H1 (cell line): Measurements from ENCODE around the gene IL19. TPM values are rescaled to one million over a fixed set of nuclear protein-coding genes. Genes with fewer than 3 reads are reported as not detected.

Experiments used
- CTCF ChIA-PET: fragments of 300-600 bp; sonication (Branson Sonifier 250); formaldehyde crosslinking; loops from one replicate; lab custom pipeline; 2021; ENCODE audit not compliant: partially characterized antibody; lab: Charles Lee
- POLR2A ChIA-PET: fragments of 300-600 bp; sonication (Branson Sonifier 250); formaldehyde crosslinking; loops from one replicate; lab custom pipeline; 2021; ENCODE audit warnings: inconsistent platforms; ENCODE audit not compliant: partially characterized antibody; lab: Charles Lee
- DNase-seq, 2 experiments: peaks; one replicate each; pipeline versions ENCODE4 v3.0.0 to v3.0.0-alpha.2; 2010 to 2022; ENCODE audit warnings: low spot score in 2 of 2, low read depth in 1 of 2, mixed read lengths in 1 of 2
- FAIRE-seq: peaks from 2 replicates; lab custom pipeline; 2011; peaks lifted over from hg19 to GRCh38; lab: Jason Lieb, UNC
- H2AFZ ChIP-seq: 2 replicates; pipeline ENCODE4 v1.8.1; 2012; ENCODE audit warnings: low read length, inconsistent platforms
- H2AK5ac ChIP-seq: 2 replicates; pipeline ENCODE4 v1.6.1; 2013; ENCODE audit warnings: low read depth, low read length
- H2BK120ac ChIP-seq: replicated peaks from 2 replicates; pipeline ENCODE3; 2013; ENCODE audit warnings: low read depth, low read length, inconsistent platforms
- H2BK12ac ChIP-seq: 2 replicates; pipeline ENCODE4 v1.6.1; 2013; ENCODE audit warnings: low read depth, low read length
- H2BK15ac ChIP-seq: 2 replicates; pipeline ENCODE4 v1.6.1; 2013; ENCODE audit warnings: low read length
- H2BK20ac ChIP-seq: 2 replicates; pipeline ENCODE4 v1.6.1; 2013; ENCODE audit warnings: low read length
- H2BK5ac ChIP-seq: 2 replicates; pipeline ENCODE4 v1.6.1; 2013; ENCODE audit warnings: low read depth, low read length
- H3K14ac ChIP-seq: 2 replicates; pipeline ENCODE4 v1.6.1; 2013; ENCODE audit warnings: inconsistent platforms; ENCODE audit not compliant: insufficient read length
- H3K18ac ChIP-seq: 2 replicates; pipeline ENCODE4 v1.6.1; 2013; ENCODE audit warnings: low read length; ENCODE audit errors: extremely low read depth
- H3K23ac ChIP-seq: 2 replicates; pipeline ENCODE4 v1.6.1; 2013; ENCODE audit warnings: inconsistent platforms; ENCODE audit not compliant: insufficient read length
- H3K23me2 ChIP-seq: 2 replicates; pipeline ENCODE4 v1.6.1; 2013; ENCODE audit warnings: low read depth, low read length
- H3K27ac ChIP-seq: 2 replicates; pipeline ENCODE4 v1.6.1; 2011; ENCODE audit warnings: low read depth, low read length, inconsistent platforms
- H3K27me3 ChIP-seq, 4 experiments: replicated peaks in 1 of 4; 1 replicate in 1 of 4; 2 replicates in 3 of 4; pipeline versions ENCODE4 v1.6.1 to v1.8.1; 2011 to 2013; ENCODE audit warnings: low read length in 3 of 4, mild to moderate bottlenecking in 3 of 4, inconsistent platforms in 2 of 4, mixed read lengths in 2 of 4, moderate library complexity in 1 of 4; ENCODE audit not compliant: control insufficient read depth in 3 of 4, insufficient read depth in 3 of 4; ENCODE audit errors: extremely low read depth in 1 of 4
- H3K36me3 ChIP-seq, 4 experiments: 2 replicates each; pipeline versions ENCODE4 v1.6.1 to v1.8.1; 2011 to 2013; ENCODE audit warnings: mild to moderate bottlenecking in 4 of 4, low read length in 3 of 4, moderate library complexity in 2 of 4, control low read depth in 1 of 4, inconsistent platforms in 1 of 4; ENCODE audit not compliant: insufficient read depth in 4 of 4, control insufficient read depth in 2 of 4
- H3K4ac ChIP-seq: replicated peaks from 2 replicates; pipeline ENCODE3; 2013; ENCODE audit warnings: low read length, low read depth, mixed read lengths, inconsistent platforms; ENCODE audit not compliant: insufficient read length
- H3K4me1 ChIP-seq, 4 experiments: replicated peaks in 1 of 4; 1 replicate in 1 of 4; 2 replicates in 3 of 4; pipeline versions ENCODE4 v1.6.1 to v1.8.1; 2011 to 2013; ENCODE audit warnings: low read length in 3 of 4, inconsistent platforms in 2 of 4, mixed read lengths in 1 of 4; ENCODE audit not compliant: insufficient read depth in 4 of 4, control insufficient read depth in 3 of 4
- H3K4me2 ChIP-seq, 2 experiments: 2 replicates each; pipeline versions ENCODE4 v1.6.1 to v1.8.1; 2011 to 2013; ENCODE audit warnings: low read depth in 2 of 2, low read length in 2 of 2, control low read depth in 1 of 2, inconsistent platforms in 1 of 2, mild to moderate bottlenecking in 1 of 2; ENCODE audit not compliant: insufficient read depth in 1 of 2
- H3K4me3 ChIP-seq, 4 experiments: fragments of 200-600, 300-600 bp in 1 of 4; sonication (generic), shearing (Covaris generic), sonication (Bioruptor Twin) in 1 of 4; 2 replicates each; pipeline versions ENCODE4 v1.5.1 to v1.8.1; 2011 to 2016; ENCODE audit warnings: low read length in 4 of 4, low read depth in 3 of 4, control low read depth in 2 of 4, inconsistent platforms in 2 of 4, mild to moderate bottlenecking in 2 of 4, mixed read lengths in 1 of 4, moderate library complexity in 1 of 4; ENCODE audit not compliant: insufficient read depth in 2 of 4; ENCODE audit errors: extremely low read depth in 1 of 4
- H3K56ac ChIP-seq: replicated peaks from 2 replicates; pipeline ENCODE3; 2013; ENCODE audit warnings: low read depth, mild to moderate bottlenecking, mixed read lengths, low read length, inconsistent platforms; ENCODE audit not compliant: insufficient read length
- H3K79me1 ChIP-seq: 2 replicates; pipeline ENCODE4 v1.6.1; 2013; ENCODE audit warnings: low read depth, low read length, control low read depth
- H3K79me2 ChIP-seq, 2 experiments: 2 replicates each; pipeline versions ENCODE4 v1.6.1 to v1.8.1; 2012 to 2013; ENCODE audit warnings: low read length in 2 of 2, mild to moderate bottlenecking in 2 of 2, inconsistent platforms in 1 of 2; ENCODE audit not compliant: insufficient read depth in 2 of 2, control insufficient read depth in 1 of 2
- H3K9ac ChIP-seq, 4 experiments: replicated peaks in 1 of 4; 1 replicate in 1 of 4; 2 replicates in 3 of 4; pipeline versions ENCODE4 v1.6.1 to v1.8.1; 2011 to 2013; ENCODE audit warnings: low read depth in 3 of 4, low read length in 3 of 4, control low read depth in 2 of 4, mild to moderate bottlenecking in 2 of 4, moderate library complexity in 2 of 4, inconsistent platforms in 1 of 4; ENCODE audit errors: extremely low read depth in 1 of 4
- H3K9me3 ChIP-seq, 2 experiments: 2 replicates each; pipeline versions ENCODE4 v1.6.1 to v1.8.1; 2012 to 2013; ENCODE audit warnings: mild to moderate bottlenecking in 2 of 2, moderate library complexity in 2 of 2, control low read depth in 1 of 2, inconsistent platforms in 1 of 2, low read depth in 1 of 2, low read length in 1 of 2, mixed read lengths in 1 of 2; ENCODE audit not compliant: insufficient read depth in 2 of 2
- H4K20me1 ChIP-seq, 2 experiments: replicated peaks in 1 of 2; 2 replicates each; pipeline versions ENCODE3 to v1.8.1; 2011 to 2013; ENCODE audit warnings: inconsistent platforms in 2 of 2, low read length in 2 of 2, mild to moderate bottlenecking in 1 of 2; ENCODE audit not compliant: insufficient read depth in 2 of 2, control insufficient read depth in 1 of 2
- H4K5ac ChIP-seq: 2 replicates; pipeline ENCODE4 v1.6.1; 2013; ENCODE audit warnings: low read length, low read depth, mixed read lengths, inconsistent platforms; ENCODE audit not compliant: insufficient read length
- H4K8ac ChIP-seq: 2 replicates; pipeline ENCODE4 v1.8.0; 2013; ENCODE audit warnings: mild to moderate bottlenecking, moderate library complexity, low read length, inconsistent platforms; ENCODE audit not compliant: insufficient read depth; ENCODE audit errors: extremely low read depth
- H4K91ac ChIP-seq: replicated peaks from 2 replicates; pipeline ENCODE3; 2013; ENCODE audit warnings: low read length, mixed read lengths, inconsistent platforms; ENCODE audit not compliant: insufficient read length
- ATF2 ChIP-seq: IDR thresholded peaks from 2 replicates; pipeline ENCODE4 v1.6.1; 2012; ENCODE audit warnings: low read length, inconsistent platforms
- CEBPB ChIP-seq: IDR thresholded peaks from 2 replicates; pipeline ENCODE4 v1.6.1; 2012; ENCODE audit warnings: low read depth, low read length
- FOSL1 ChIP-seq: IDR thresholded peaks from 2 replicates; pipeline ENCODE4 v1.6.1; 2011; ENCODE audit warnings: mild to moderate bottlenecking, low read depth, low read length, moderate library complexity; ENCODE audit not compliant: insufficient read depth
- MAFK ChIP-seq: IDR thresholded peaks from 2 replicates; pipeline ENCODE4 v1.6.1; 2012; ENCODE audit warnings: low read depth, mild to moderate bottlenecking, improper control_type of control experiment, low read length
- NRF1 ChIP-seq: IDR thresholded peaks from 2 replicates; pipeline ENCODE4 v1.6.1; 2011; ENCODE audit warnings: mild to moderate bottlenecking, low read depth, low read length, improper control_type of control experiment
- PHF8 ChIP-seq: fragments of 200-600 bp; sonication (generic); conservative IDR thresholded peaks from 2 replicates; pipeline ENCODE4 v1.7.1; 2012; ENCODE audit warnings: low read depth, mild to moderate bottlenecking, inconsistent platforms, low read length, moderate library complexity
- RNF2 ChIP-seq: fragments of 200-900, 300-1000 bp; sonication (generic); IDR thresholded peaks from 2 replicates; pipeline ENCODE4 v1.7.1; 2016; ENCODE audit warnings: borderline replicate concordance, low read depth, mild to moderate bottlenecking, antibody characterized with exemption, low read length; ENCODE audit not compliant: poor library complexity, severe bottlenecking; ENCODE audit errors: missing control alignments
- RXRA ChIP-seq: IDR thresholded peaks from 2 replicates; pipeline ENCODE4 v1.6.1; 2011; ENCODE audit warnings: low read depth, mild to moderate bottlenecking, low read length, moderate library complexity; ENCODE audit not compliant: insufficient read depth
- SIN3A ChIP-seq, 2 experiments: IDR thresholded peaks in 1 of 2; conservative IDR thresholded peaks in 1 of 2; 2 replicates each; pipeline ENCODE4 v1.6.1; 2011 to 2012; ENCODE audit warnings: low read length in 2 of 2, improper control_type of control experiment in 1 of 2, low read depth in 1 of 2, mild to moderate bottlenecking in 1 of 2
- SP4 ChIP-seq: IDR thresholded peaks from 2 replicates; pipeline ENCODE4 v1.6.1; 2012; ENCODE audit warnings: low read length, inconsistent platforms
- WGBS, 2 experiments: shearing (Covaris generic) in 1 of 2; methylation state at CpG; one replicate each; pipeline versions ENCODE4 v1.1.6 to v1.1.7; 2013 to 2015; ENCODE audit warnings: low lambda C conversion rate in 2 of 2, mixed read lengths in 2 of 2, inconsistent platforms in 1 of 2, low coverage in 1 of 2, missing lambda C conversion rate in 1 of 2; ENCODE audit not compliant: insufficient replicate concordance in 2 of 2, insufficient coverage in 1 of 2, insufficient read length in 1 of 2; ENCODE audit errors: extremely low coverage in 1 of 2, missing lambda C conversion rate in 1 of 2; 5-methylcytosine and 5-hydroxymethylcytosine counted together
- polyA plus RNA-seq, 7 experiments: library from polyadenylated mRNA; depleted of rRNA in 3 of 7; stranded (reverse) in 5 of 7; unstranded in 2 of 7; fragments of >200 nt in 5 of 7; fragments of 200-250 nt in 2 of 7; gene quantifications; 1 replicate in 5 of 7; 2 replicates in 1 of 7; 4 replicates in 1 of 7; pipeline versions ENCODE4 v1.2.1 to v1.2.3, GENCODE V29; 2011 to 2013; ENCODE audit warnings: missing spikeins in 2 of 7, mixed read lengths in 2 of 7
- total RNA-seq: library from RNA; stranded (reverse); fragmentation: NEBNext Ultra II Directional; extraction: Animal tissue kit (Norgen Biotek cat#: 25700); gene quantifications from 2 replicates; pipeline ENCODE4 v1.2.1, GENCODE V29; 2021

The IL19 gene
- total and polyA plus RNA-seq, 2 of the 8 experiments (the other 6 are each of a cell fraction or from before 2014, with no cell fraction given): not detected

- Histone ChIP-seq H2BK120ac (no peak overlapping the region), H3K4me3 (no peak overlapping the region), H3K14ac (no peak overlapping the region), H3K4me1 (no peaks in the 10 kb centered on the region), H3K23me2 (no peaks in the 10 kb centered on the region), H4K8ac (no peak overlapping the region), H3K27ac (no peak overlapping the region), H3K9ac (no peak overlapping the region), H2AK5ac (no peak overlapping the region), H3K18ac (no peak overlapping the region), H3K36me3 (no peaks in the 10 kb centered on the region), H4K5ac (no peak overlapping the region), H2BK5ac (no peak overlapping the region), H2AFZ (no peak overlapping the region), H3K23ac (no peak overlapping the region), H3K4ac (no peak overlapping the region), H2BK15ac (no peak overlapping the region), H2BK12ac (no peak overlapping the region), H3K9me3 (peaks cover 2 to 9% of the 10 kb centered on the region in 2 experiments), H3K27me3 (no peaks in the 10 kb centered on the region), H4K20me1 (no peaks in the 10 kb centered on the region), H3K4me2 (no peak overlapping the region), H2BK20ac (no peak overlapping the region), H3K79me1 (no peaks in the 10 kb centered on the region), H3K79me2 (no peaks in the 10 kb centered on the region), H3K56ac (no peak overlapping the region), H4K91ac (no peak overlapping the region)
- ChIA-PET CTCF (interaction anchor here (0.6 to 3.3 kb wide), 17 partner anchors 9 to 824 kb away, joined by 3 to 19 read pairs (median 4); partner anchors contain the start of genes IL20 and IL24), POLR2A (interaction anchor here (0.6 kb wide), 1 partner anchor 19 kb away, joined by 3 read pairs; no protein-coding TSS in a partner anchor)
- TF ChIP-seq FOSL1 (no peak), NRF1 (no peak), ATF2 (no peak), RNF2 (no peak), SP4 (no peak), PHF8 (no peak), CEBPB (no peak), RXRA (no peak), MAFK (no peak), SIN3A (conservative IDR thresholded peaks at IDR 0.05 in 1 of 2, IDR thresholded peaks at IDR 0.05 in 1 of 2; ENCODE audit: low read depth in 1 of 2, low read length in 2 of 2) (no peak)
- FAIRE-seq (no peak), DNase-seq (no peak)
- 86% methylated on average over 1 of the region's 1 CpG; no CpG with 5 or more reads in 1 of the 2 experiments for WGBS, 2 experiments
Observed at GRCh38 chr1:206883160-206883559, 112.6 kb downstream of the IL19 start.
